Suprapubic skin (tissue), 4 donors: ENCODE results near the gene SST. TPM values are rescaled to one million over a fixed set of nuclear protein-coding genes. Genes with fewer than 3 reads are reported as not detected.

Experiments used
- DNase-seq, 2 donors: peaks; one replicate each; pipeline ENCODE4 v3.0.0-alpha.2; 2019; ENCODE audit warnings: low spot score in 2 of 2
- H3K27ac ChIP-seq: fragments of 200-600 bp; sonication (generic); one replicate; pipeline ENCODE4 v1.5.1; 2019
- H3K27me3 ChIP-seq: fragments of 200-600 bp; sonication (generic); one replicate; pipeline ENCODE4 v1.5.1; 2019
- H3K36me3 ChIP-seq: fragments of 200-600 bp; sonication (generic); one replicate; pipeline ENCODE4 v1.5.1; 2019
- H3K4me1 ChIP-seq: fragments of 200-600 bp; sonication (generic); one replicate; pipeline ENCODE4 v1.5.1; 2019
- H3K4me3 ChIP-seq: fragments of 200-600 bp; sonication (generic); one replicate; pipeline ENCODE4 v1.5.1; 2019; ENCODE audit warnings: mild to moderate bottlenecking
- H3K9me3 ChIP-seq: fragments of 200-600 bp; sonication (generic); one replicate; pipeline ENCODE4 v1.5.1; 2019
- CTCF ChIP-seq, 2 donors: fragments of 200-600 bp in 1 of 2; fragments of 450-650 bp in 1 of 2; sonication (generic) in 1 of 2; IDR thresholded peaks; one replicate each; pipeline ENCODE4 v1.5.1; 2016 to 2019; ENCODE audit warnings: antibody characterized with exemption in 2 of 2, mild to moderate bottlenecking in 1 of 2, moderate library complexity in 1 of 2
- EP300 ChIP-seq: sonication (generic); formaldehyde crosslinking; IDR thresholded peaks from one replicate; pipeline ENCODE4 v1.6.1; 2017; ENCODE audit warnings: antibody characterized with exemption
- POLR2A ChIP-seq, 2 donors: fragments of 450-650 bp; IDR thresholded peaks; one replicate each; pipeline ENCODE4 v1.6.1; 2017; ENCODE audit warnings: antibody characterized with exemption in 2 of 2, mild to moderate bottlenecking in 2 of 2, moderate library complexity in 2 of 2
- POLR2AphosphoS5 ChIP-seq, 3 donors: sonication (generic); formaldehyde crosslinking; IDR thresholded peaks; one replicate each; pipeline ENCODE4 v1.6.1; 2017; ENCODE audit warnings: antibody characterized with exemption in 3 of 3
- WGBS: methylation state at CpG from one replicate; pipeline ENCODE4 v1.1.5; 2018; 5-methylcytosine and 5-hydroxymethylcytosine counted together
- total RNA-seq, 4 donors: library from RNA; depleted of rRNA; stranded (reverse); fragments of >200 nt; gene quantifications; one replicate each; pipeline ENCODE4 v1.1.0, GENCODE V29; 2016

Gene SST
- total RNA-seq, 4 donors from 2014 or later = 4.8 TPM; not detected in 3

GRCh38 chr3:187705164-187705563, 35.0 kb upstream of the SST start:
- Histone ChIP-seq H3K27ac (no peak overlapping the region), H3K4me1 (no peaks in the 10 kb centered on the region), H3K4me3 (no peak overlapping the region), H3K36me3 (no peaks in the 10 kb centered on the region), H3K27me3 (no peaks in the 10 kb centered on the region), H3K9me3 (no peaks in the 10 kb centered on the region)
- no peak for DNase-seq
- TF ChIP-seq EP300 (no peak), CTCF (IDR thresholded peaks at IDR 0.05) (no peak), POLR2AphosphoS5 (IDR thresholded peaks at IDR 0.05) (no peak), POLR2A (IDR thresholded peaks at IDR 0.05) (no peak)

- Histone ChIP-seq H3K36me3 (no peaks in the 10 kb centered on the region), H3K9me3 (no peaks in the 10 kb centered on the region), H3K27ac (no peak within 1 kb of the TSS), H3K4me1 (no peaks in the 10 kb centered on the region), H3K4me3 (no peak within 1 kb of the TSS), H3K27me3 (no peaks in the 10 kb centered on the region)
- WGBS = 58% methylated on average over 4 of the region's 4 CpGs
- no peak for DNase-seq
- TF ChIP-seq CTCF (IDR thresholded peaks at IDR 0.05) (no peak), POLR2A (IDR thresholded peaks at IDR 0.05) (no peak), EP300 (no peak), POLR2AphosphoS5 (IDR thresholded peaks at IDR 0.05) (no peak)
These were observed 32.4 kb upstream of the SST start, which contains the start of gene RTP2 for GRCh38 chr3:187702507-187703033. TSS of gene RTP2 (minus strand) at chr3:187702557. CDS start at chr3:187702128, 429 bp downstream.

GRCh38 chr3:187700249-187700648, 30.1 kb upstream of the SST start:
- Histone ChIP-seq H3K4me1 (peaks cover 3% of the 10 kb centered on the region), H3K9me3 (no peaks in the 10 kb centered on the region), H3K4me3 (no peak overlapping the region), H3K36me3 (no peaks in the 10 kb centered on the region), H3K27ac (no peak overlapping the region), H3K27me3 (no peaks in the 10 kb centered on the region)
- 83% methylated on average over 1 of the region's 2 CpGs for WGBS
- TF ChIP-seq CTCF (IDR thresholded peaks at IDR 0.05) (no peak), EP300 (no peak), POLR2AphosphoS5 (IDR thresholded peaks at IDR 0.05) (no peak), POLR2A (IDR thresholded peaks at IDR 0.05) (no peak)
- DNase-seq = no peak

- Histone ChIP-seq H3K4me3 (no peak overlapping the region), H3K27me3 (no peaks in the 10 kb centered on the region), H3K9me3 (no peaks in the 10 kb centered on the region), H3K27ac (no peak overlapping the region), H3K4me1 (peaks cover 3% of the 10 kb centered on the region), H3K36me3 (no peaks in the 10 kb centered on the region)
- no peak for DNase-seq
- TF ChIP-seq EP300 (no peak), CTCF (IDR thresholded peaks at IDR 0.05) (no peak), POLR2AphosphoS5 (IDR thresholded peaks at IDR 0.05) (no peak), POLR2A (IDR thresholded peaks at IDR 0.05) (no peak)
- WGBS = 91% methylated on average over 35 of the region's 42 CpGs
These were observed 28.6 kb upstream of the SST start for GRCh38 chr3:187698499-187699399.

- Histone ChIP-seq H3K9me3 (no peaks in the 10 kb centered on the region), H3K4me1 (peaks cover 3% of the 10 kb centered on the region), H3K27me3 (no peaks in the 10 kb centered on the region), H3K36me3 (no peaks in the 10 kb centered on the region), H3K4me3 (no peak overlapping the region), H3K27ac (no peak overlapping the region)
- 55% methylated on average over 4 of the region's 4 CpGs for WGBS
- DNase-seq = no peak
- no peak for TF ChIP-seq POLR2AphosphoS5 (IDR thresholded peaks at IDR 0.05)
- TF ChIP-seq CTCF (IDR thresholded peaks at IDR 0.05) = no peak
These were observed 25.8 kb upstream of the SST start for GRCh38 chr3:187696021-187696420.
